HCT116 (cell line): ENCODE measurements around the gene DNAAF1. TPM values are rescaled to one million over a fixed set of nuclear protein-coding genes. Genes with fewer than 3 reads are reported as not detected.

Source experiments
- ATAC-seq: fragments of 200-7000 bp; cut with Tn5 transposase; 2 replicates; pipeline ENCODE4 v1.9.1; 2020; ENCODE audit warnings: mild to moderate bottlenecking, moderate library complexity
- BruUV-seq: library from RNA; stranded (reverse); fragments of 400-500 nt; replicated peaks from 2 replicates; lab custom pipeline; 2021; lab: Mats Ljungman, UMichigan
- CTCF ChIA-PET: fragments of 300-600 bp; sonication (Branson Sonifier 250); formaldehyde crosslinking; loops from one replicate; lab custom pipeline; 2021; ENCODE audit warnings: antibody characterized with exemption; lab: Charles Lee
- POLR2A ChIA-PET: fragments of 300-600, 350-600 bp; sonication (Branson Sonifier 250); formaldehyde crosslinking; loops from one replicate; lab custom pipeline; 2021; ENCODE audit warnings: antibody characterized with exemption; lab: Charles Lee
- RAD21 ChIA-PET, 2 experiments: fragments of 300-600 bp; sonication (Branson Sonifier 250); formaldehyde crosslinking; loops; one replicate each; lab custom pipeline; 2023; ENCODE audit warnings: low total read pairs in 2 of 2; ENCODE audit not compliant: uncharacterized antibody in 2 of 2, unreplicated experiment in 2 of 2, low non-redundant PET in 1 of 2; lab: Charles Lee
- DNase-seq: peaks from one replicate; pipeline ENCODE4 v3.0.0-alpha.2; 2010; ENCODE audit warnings: low read depth, low spot score
- H2AFZ ChIP-seq: fragments of 200-600 bp; shearing (Covaris generic), sonication (generic); 2 replicates; pipeline ENCODE4 v1.6.1; 2017; ENCODE audit warnings: low read depth, mixed run types, mixed read lengths, antibody characterized with exemption, low read length; ENCODE audit not compliant: poor library complexity, severe bottlenecking
- H3K27ac ChIP-seq: 2 replicates; pipeline ENCODE4 v1.5.1; 2012; ENCODE audit warnings: low read depth, low read length
- H3K27me3 ChIP-seq: fragments of 200-600 bp; sonication (generic); 2 replicates; pipeline ENCODE4 v1.6.1; 2016; ENCODE audit warnings: mixed run types, low read length, mixed read lengths; ENCODE audit not compliant: insufficient read depth
- H3K36me3 ChIP-seq, 2 experiments: fragments of 200-500 bp in 1 of 2; fragments of 200-600 bp in 1 of 2; sonication (Bioruptor generic) in 1 of 2; sonication (generic) in 1 of 2; 2 replicates each; pipeline versions ENCODE4 v1.5.1 to v1.6.1; 2014 to 2016; ENCODE audit warnings: low read length in 2 of 2, inconsistent platforms in 1 of 2, mixed read lengths in 1 of 2, mixed run types in 1 of 2; ENCODE audit not compliant: insufficient read depth in 2 of 2, control insufficient read depth in 1 of 2
- H3K4me1 ChIP-seq, 2 experiments: fragments of 200-600 bp in 1 of 2; sonication (generic) in 1 of 2; 2 replicates each; pipeline versions ENCODE4 v1.5.1 to v1.6.1; 2012 to 2017; ENCODE audit warnings: low read length in 2 of 2, inconsistent platforms in 1 of 2, mild to moderate bottlenecking in 1 of 2, mixed read lengths in 1 of 2, mixed run types in 1 of 2, moderate library complexity in 1 of 2; ENCODE audit not compliant: insufficient read depth in 2 of 2, control insufficient read depth in 1 of 2
- H3K4me2 ChIP-seq: fragments of 200-600 bp; sonication (generic); 2 replicates; pipeline ENCODE4 v1.6.1; 2017; ENCODE audit warnings: mixed run types, low read length, mixed read lengths
- H3K4me3 ChIP-seq, 2 experiments: fragments of 200-600 bp in 1 of 2; sonication (generic) in 1 of 2; replicated peaks in 1 of 2; 2 replicates each; pipeline ENCODE4 v1.5.1; 2011 to 2016; ENCODE audit warnings: low read length in 2 of 2, control low read depth in 1 of 2, low read depth in 1 of 2, mild to moderate bottlenecking in 1 of 2, mixed read lengths in 1 of 2, mixed run types in 1 of 2
- H3K79me2 ChIP-seq: fragments of 200-600 bp; sonication (generic); 2 replicates; pipeline ENCODE4 v1.6.1; 2017; ENCODE audit warnings: mild to moderate bottlenecking, mixed run types, low read length, moderate library complexity, mixed read lengths; ENCODE audit not compliant: insufficient read depth
- H3K9ac ChIP-seq: fragments of 200-600 bp; sonication (generic); 2 replicates; pipeline ENCODE4 v1.6.1; 2016; ENCODE audit warnings: low read length, mixed read lengths
- H3K9me2 ChIP-seq: fragments of 200-600 bp; sonication (generic), shearing (Covaris generic); 2 replicates; pipeline ENCODE4 v1.6.1; 2017; ENCODE audit warnings: mixed run types, mild to moderate bottlenecking, moderate library complexity; ENCODE audit not compliant: insufficient read depth
- H3K9me3 ChIP-seq, 2 experiments: fragments of 200-500 bp in 1 of 2; fragments of 200-600 bp in 1 of 2; sonication (Bioruptor generic) in 1 of 2; sonication (generic) in 1 of 2; 2 replicates each; pipeline ENCODE4 v1.6.1; 2014 to 2017; ENCODE audit warnings: low read length in 2 of 2, mixed read lengths in 2 of 2, inconsistent platforms in 1 of 2, low read depth in 1 of 2, mild to moderate bottlenecking in 1 of 2, mixed run types in 1 of 2, moderate library complexity in 1 of 2; ENCODE audit not compliant: control insufficient read depth in 1 of 2, insufficient read depth in 1 of 2
- H4K20me1 ChIP-seq: fragments of 200-600 bp; sonication (generic), shearing (Covaris generic); 2 replicates; pipeline ENCODE4 v1.6.1; 2017; ENCODE audit warnings: mixed run types, mild to moderate bottlenecking, moderate library complexity; ENCODE audit not compliant: insufficient read depth
- ELF1 ChIP-seq: IDR thresholded peaks from 2 replicates; pipeline ENCODE4 v1.6.1; 2012; ENCODE audit warnings: low read depth, borderline replicate concordance
- EZH2phosphoT487 ChIP-seq: fragments of 200-600 bp; IDR thresholded peaks from 2 replicates; pipeline ENCODE4 v1.6.1; 2018; ENCODE audit warnings: antibody characterized with exemption, borderline replicate concordance
- FOSL1 ChIP-seq: IDR thresholded peaks from 2 replicates; pipeline ENCODE4 v1.6.1; 2012; ENCODE audit warnings: low read depth
- POLR2A ChIP-seq: IDR thresholded peaks from 2 replicates; pipeline ENCODE4 v1.7.0; 2011; ENCODE audit warnings: borderline replicate concordance; ENCODE audit not compliant: insufficient read depth, insufficient read length; ENCODE audit errors: extremely low read depth
- TCF7L2 ChIP-seq: IDR thresholded peaks from 2 replicates; pipeline ENCODE4 v1.7.0; 2011; ENCODE audit warnings: borderline replicate concordance, inconsistent platforms; ENCODE audit not compliant: insufficient read depth, insufficient read length; ENCODE audit errors: extremely low read depth
- ZFX ChIP-seq: fragments of 450-650 bp; IDR thresholded peaks from 2 replicates; pipeline ENCODE4 v1.6.1; 2017
- ZNF274 ChIP-seq: fragments of 200-500 bp; sonication (Bioruptor generic); IDR thresholded peaks from 2 replicates; pipeline ENCODE4 v1.6.1; 2014; ENCODE audit warnings: mild to moderate bottlenecking, low read depth, low read length, inconsistent platforms
- intact Hi-C: fragments of 100-400 bp; cut with micrococcal nuclease; formaldehyde crosslinking; loops from 2 replicates; pipeline ENCODE4 v1.10.0; 2022
- total RNA-seq: library from RNA; stranded (reverse); gene quantifications from one replicate; pipeline ENCODE4 v1.2.1, GENCODE V29; 2021; ENCODE audit not compliant: unreplicated experiment
- TF ChIP-seq, protein P1 (sequence below): IDR thresholded peaks from 2 replicates; pipeline ENCODE4 v1.6.1; 2011; ENCODE audit warnings: mild to moderate bottlenecking, low read length, moderate library complexity; ENCODE audit not compliant: insufficient replicate concordance; ENCODE audit errors: extremely low read depth
- TF ChIP-seq, protein P2 (sequence below): IDR thresholded peaks from 2 replicates; pipeline ENCODE4 v1.6.1; 2012; ENCODE audit warnings: low read depth

The DNAAF1 gene
- total RNA-seq, 1 experiment from 2014 or later = 0.30 TPM

DNA sequence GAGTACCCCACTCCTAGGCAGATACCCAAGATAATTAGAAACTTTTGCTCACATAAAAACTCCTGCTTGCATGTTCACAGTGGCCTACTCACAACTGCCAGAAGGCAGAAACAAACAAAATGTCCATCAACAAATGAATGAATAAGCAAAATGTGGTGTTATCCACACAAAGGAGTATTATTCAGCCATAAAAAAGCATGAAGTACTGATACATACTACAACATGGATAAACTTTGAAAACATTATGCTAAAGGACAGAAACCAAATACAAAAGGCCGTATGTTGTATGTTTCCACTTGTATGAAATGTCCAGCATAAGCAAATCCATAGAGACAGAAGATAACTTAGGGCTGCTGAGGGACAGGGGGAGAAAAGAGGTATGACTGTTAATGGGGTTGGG, 2.0 kb upstream of the DNAAF1 start:
- DNase-seq = no peak
- intact Hi-C loops = no loop called here
- Histone ChIP-seq H2AFZ (no peak overlapping the region), H3K4me3 (no peak overlapping the region), H3K27ac (no peak overlapping the region), H4K20me1 (no peaks in the 10 kb centered on the region; the same call in 1 of the 2 replicates), H3K79me2 (peaks cover 51% of the 10 kb centered on the region), H3K4me2 (no peak overlapping the region), H3K9ac (no peak overlapping the region), H3K36me3 (no peaks in the 10 kb centered on the region), H3K27me3 (no peaks in the 10 kb centered on the region), H3K4me1 (peaks cover 24 to 40% of the 10 kb centered on the region in 2 experiments), H3K9me3 (no peaks in the 10 kb centered on the region), H3K9me2 (no peaks in the 10 kb centered on the region)
- BruUV-seq = no TSS peak
- no peak for TF ChIP-seq POLR2A
- TF ChIP-seq, protein P1, sequence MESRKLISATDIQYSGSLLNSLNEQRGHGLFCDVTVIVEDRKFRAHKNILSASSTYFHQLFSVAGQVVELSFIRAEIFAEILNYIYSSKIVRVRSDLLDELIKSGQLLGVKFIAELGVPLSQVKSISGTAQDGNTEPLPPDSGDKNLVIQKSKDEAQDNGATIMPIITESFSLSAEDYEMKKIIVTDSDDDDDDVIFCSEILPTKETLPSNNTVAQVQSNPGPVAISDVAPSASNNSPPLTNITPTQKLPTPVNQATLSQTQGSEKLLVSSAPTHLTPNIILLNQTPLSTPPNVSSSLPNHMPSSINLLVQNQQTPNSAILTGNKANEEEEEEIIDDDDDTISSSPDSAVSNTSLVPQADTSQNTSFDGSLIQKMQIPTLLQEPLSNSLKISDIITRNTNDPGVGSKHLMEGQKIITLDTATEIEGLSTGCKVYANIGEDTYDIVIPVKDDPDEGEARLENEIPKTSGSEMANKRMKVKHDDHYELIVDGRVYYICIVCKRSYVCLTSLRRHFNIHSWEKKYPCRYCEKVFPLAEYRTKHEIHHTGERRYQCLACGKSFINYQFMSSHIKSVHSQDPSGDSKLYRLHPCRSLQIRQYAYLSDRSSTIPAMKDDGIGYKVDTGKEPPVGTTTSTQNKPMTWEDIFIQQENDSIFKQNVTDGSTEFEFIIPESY = no peak
- TF ChIP-seq EZH2phosphoT487 = no peak
- no peak for TF ChIP-seq ELF1
- no peak for TF ChIP-seq ZFX
- TF ChIP-seq ZNF274 = no peak
- TF ChIP-seq, protein P2, sequence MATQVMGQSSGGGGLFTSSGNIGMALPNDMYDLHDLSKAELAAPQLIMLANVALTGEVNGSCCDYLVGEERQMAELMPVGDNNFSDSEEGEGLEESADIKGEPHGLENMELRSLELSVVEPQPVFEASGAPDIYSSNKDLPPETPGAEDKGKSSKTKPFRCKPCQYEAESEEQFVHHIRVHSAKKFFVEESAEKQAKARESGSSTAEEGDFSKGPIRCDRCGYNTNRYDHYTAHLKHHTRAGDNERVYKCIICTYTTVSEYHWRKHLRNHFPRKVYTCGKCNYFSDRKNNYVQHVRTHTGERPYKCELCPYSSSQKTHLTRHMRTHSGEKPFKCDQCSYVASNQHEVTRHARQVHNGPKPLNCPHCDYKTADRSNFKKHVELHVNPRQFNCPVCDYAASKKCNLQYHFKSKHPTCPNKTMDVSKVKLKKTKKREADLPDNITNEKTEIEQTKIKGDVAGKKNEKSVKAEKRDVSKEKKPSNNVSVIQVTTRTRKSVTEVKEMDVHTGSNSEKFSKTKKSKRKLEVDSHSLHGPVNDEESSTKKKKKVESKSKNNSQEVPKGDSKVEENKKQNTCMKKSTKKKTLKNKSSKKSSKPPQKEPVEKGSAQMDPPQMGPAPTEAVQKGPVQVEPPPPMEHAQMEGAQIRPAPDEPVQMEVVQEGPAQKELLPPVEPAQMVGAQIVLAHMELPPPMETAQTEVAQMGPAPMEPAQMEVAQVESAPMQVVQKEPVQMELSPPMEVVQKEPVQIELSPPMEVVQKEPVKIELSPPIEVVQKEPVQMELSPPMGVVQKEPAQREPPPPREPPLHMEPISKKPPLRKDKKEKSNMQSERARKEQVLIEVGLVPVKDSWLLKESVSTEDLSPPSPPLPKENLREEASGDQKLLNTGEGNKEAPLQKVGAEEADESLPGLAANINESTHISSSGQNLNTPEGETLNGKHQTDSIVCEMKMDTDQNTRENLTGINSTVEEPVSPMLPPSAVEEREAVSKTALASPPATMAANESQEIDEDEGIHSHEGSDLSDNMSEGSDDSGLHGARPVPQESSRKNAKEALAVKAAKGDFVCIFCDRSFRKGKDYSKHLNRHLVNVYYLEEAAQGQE = no peak
- no peak for TF ChIP-seq FOSL1
- TF ChIP-seq TCF7L2 = no peak
- POLR2A ChIA-PET = no interaction called here
- CTCF ChIA-PET = interaction anchor here (0.7 to 2.2 kb wide), 2 partner anchors 44 to 58 kb away, joined by 3 to 8 read pairs; partner anchors contain the start of gene TAF1C
- RAD21 ChIA-PET = no interaction called here
- ATAC-seq = no peak
